Measurements from ENCODE around the gene NSUN4. TPM values are rescaled to one million over a fixed set of nuclear protein-coding genes. Genes with fewer than 3 reads are reported as not detected.
"Not testable (repeated sequence)": the region's sequence is repeated elsewhere in the genome, so short reads cannot be mapped to it uniquely, and the experiment has no call there.

The NSUN4 gene
- total RNA-seq, 2 experiments from 2014 or later, result 34.9 to 36.7 TPM

DNA sequence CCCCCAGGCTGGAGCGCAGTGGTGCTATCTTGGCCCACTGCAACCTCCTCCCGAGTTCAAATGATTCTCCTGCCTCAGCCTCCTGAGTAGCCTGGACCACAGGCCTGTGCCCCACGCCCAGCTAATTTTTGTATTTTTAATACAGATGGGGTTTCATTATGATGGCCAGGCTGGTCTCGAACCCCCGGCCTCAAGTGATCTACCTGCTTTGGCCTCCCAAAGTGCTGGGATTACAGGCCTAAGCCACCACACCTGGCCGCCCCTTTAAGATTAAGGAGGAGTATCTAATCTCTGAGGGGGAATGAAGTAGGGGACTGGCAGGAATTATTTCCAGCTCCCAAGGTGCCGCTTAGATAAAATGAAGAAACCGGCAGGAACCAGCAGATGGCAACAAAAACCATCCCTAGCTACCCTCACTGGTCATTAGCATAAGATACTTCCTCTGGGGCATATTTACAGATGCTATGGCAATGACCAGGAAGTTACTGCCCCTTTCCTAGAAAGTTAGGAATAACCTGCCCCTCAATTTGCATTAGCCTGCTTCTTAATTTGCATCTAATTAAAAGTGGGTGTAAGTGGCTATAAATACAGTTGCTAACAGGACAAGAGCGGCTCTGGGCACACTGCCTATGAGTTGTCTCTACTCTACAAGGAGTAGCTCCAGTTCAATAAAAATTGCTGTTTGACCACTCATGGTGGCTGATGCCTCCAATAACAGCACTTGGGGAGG lies 7.1 kb upstream of the NSUN4 start:
- Histone ChIP-seq H3K9me3 (ENCODE audit: control insufficient read depth in 1 of 2, insufficient read depth in 1 of 2, low read length in 2 of 2) (no peaks in the 10 kb centered on the region), H3K36me3 (ENCODE audit: insufficient read depth, low read length) (no peaks in the 10 kb centered on the region), H3K4me1 (ENCODE audit: insufficient read depth, low read length) (no peaks in the 10 kb centered on the region), H3K27ac (ENCODE audit: low read depth in 1 of 2, low read length in 2 of 2) (no peak overlapping the region), H3K4me3 (ENCODE audit: low read length) (no peak overlapping the region), H3K27me3 (ENCODE audit: control insufficient read depth in 1 of 2, insufficient read depth in 2 of 2, low read length in 2 of 2) (no peaks in the 10 kb centered on the region)
- Mint-ChIP-seq H3K27me3 (no peaks in the 10 kb centered on the region), H3K27ac (no peak overlapping the region), H3K4me1 (ENCODE audit: low read depth) (no peaks in the 10 kb centered on the region), H3K4me3 (no peak overlapping the region), H3K36me3 (ENCODE audit: low read depth) (no peaks in the 10 kb centered on the region), H3K9me3 (no peaks in the 10 kb centered on the region)
- TF ChIP-seq, protein P1, sequence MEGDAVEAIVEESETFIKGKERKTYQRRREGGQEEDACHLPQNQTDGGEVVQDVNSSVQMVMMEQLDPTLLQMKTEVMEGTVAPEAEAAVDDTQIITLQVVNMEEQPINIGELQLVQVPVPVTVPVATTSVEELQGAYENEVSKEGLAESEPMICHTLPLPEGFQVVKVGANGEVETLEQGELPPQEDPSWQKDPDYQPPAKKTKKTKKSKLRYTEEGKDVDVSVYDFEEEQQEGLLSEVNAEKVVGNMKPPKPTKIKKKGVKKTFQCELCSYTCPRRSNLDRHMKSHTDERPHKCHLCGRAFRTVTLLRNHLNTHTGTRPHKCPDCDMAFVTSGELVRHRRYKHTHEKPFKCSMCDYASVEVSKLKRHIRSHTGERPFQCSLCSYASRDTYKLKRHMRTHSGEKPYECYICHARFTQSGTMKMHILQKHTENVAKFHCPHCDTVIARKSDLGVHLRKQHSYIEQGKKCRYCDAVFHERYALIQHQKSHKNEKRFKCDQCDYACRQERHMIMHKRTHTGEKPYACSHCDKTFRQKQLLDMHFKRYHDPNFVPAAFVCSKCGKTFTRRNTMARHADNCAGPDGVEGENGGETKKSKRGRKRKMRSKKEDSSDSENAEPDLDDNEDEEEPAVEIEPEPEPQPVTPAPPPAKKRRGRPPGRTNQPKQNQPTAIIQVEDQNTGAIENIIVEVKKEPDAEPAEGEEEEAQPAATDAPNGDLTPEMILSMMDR (IDR thresholded peaks at IDR 0.05), result no peak
- intact Hi-C loops (cut with DNase I, micrococcal nuclease), result no loop called here
- CTCF ChIA-PET, result interaction anchor here (0.8 to 1.8 kb wide), 2 partner anchors 14 to 22 kb away, joined by 3 to 8 read pairs; no protein-coding TSS in a partner anchor
- ATAC-seq (ENCODE audit: poor library complexity), result no peak
- peak in 2 of 14 experiments; percentile 28 to 33 for DNase-seq
- POLR2A ChIA-PET, result no interaction called here

- H3K27me3 Mint-ChIP-seq, result no peaks in the 10 kb centered on the region
- H3K36me3 ChIP-seq (ENCODE audit: insufficient read depth, low read length), result no peaks in the 10 kb centered on the region
- no peaks in the 10 kb centered on the region for H3K4me1 Mint-ChIP-seq (ENCODE audit: low read depth)
- no peak for ATAC-seq (ENCODE audit: poor library complexity)
- no peak overlapping the region for H3K27ac ChIP-seq (ENCODE audit: low read depth in 1 of 2, low read length in 2 of 2)
- ChIA-PET POLR2A (no interaction called here), CTCF (interaction anchor here (0.8 to 1.8 kb wide), 2 partner anchors 14 to 23 kb away, joined by 3 to 8 read pairs; no protein-coding TSS in a partner anchor)
- H3K4me1 ChIP-seq (ENCODE audit: insufficient read depth, low read length), result no peaks in the 10 kb centered on the region
- no peak overlapping the region for H3K27ac Mint-ChIP-seq
- no peak overlapping the region for H3K4me3 Mint-ChIP-seq
- H3K9me3 ChIP-seq (ENCODE audit: control insufficient read depth in 1 of 2, insufficient read depth in 1 of 2, low read length in 2 of 2), result no peaks in the 10 kb centered on the region
- no peaks in the 10 kb centered on the region for H3K36me3 Mint-ChIP-seq (ENCODE audit: low read depth)
- intact Hi-C loops (cut with DNase I, micrococcal nuclease), result no loop called here
- DNase-seq, result no peak
- no peaks in the 10 kb centered on the region for H3K27me3 ChIP-seq (ENCODE audit: control insufficient read depth in 1 of 2, insufficient read depth in 2 of 2, low read length in 2 of 2)
- no peaks in the 10 kb centered on the region for H3K9me3 Mint-ChIP-seq
- TF ChIP-seq, protein P1 (IDR thresholded peaks at IDR 0.05), result no peak
- H3K4me3 ChIP-seq (ENCODE audit: low read length), result no peak overlapping the region
Measured at GRCh38 chr1:46334030-46334384, 6.6 kb upstream of the NSUN4 start.

- CTCF ChIA-PET, result interaction anchor here (0.6 kb wide), 1 partner anchor 609 kb away, joined by 3 read pairs; no protein-coding TSS in a partner anchor
- H3K9me3 ChIP-seq (ENCODE audit: control insufficient read depth in 1 of 2, insufficient read depth in 1 of 2, low read length in 2 of 2), result peaks cover 0 to 6% of the 10 kb centered on the region in 2 experiments
- DNase-seq (no peak), ATAC-seq (ENCODE audit: poor library complexity) (no peak)
- H3K27ac Mint-ChIP-seq, result no peak overlapping the region
- no peaks in the 10 kb centered on the region for H3K27me3 Mint-ChIP-seq
- no peaks in the 10 kb centered on the region for H3K36me3 Mint-ChIP-seq (ENCODE audit: low read depth)
- H3K4me3 ChIP-seq (ENCODE audit: low read length), result no peak overlapping the region
- intact Hi-C loops (cut with DNase I, micrococcal nuclease), result no loop called here
- no peak overlapping the region for H3K27ac ChIP-seq (ENCODE audit: low read depth in 1 of 2, low read length in 2 of 2)
- peaks cover 5% of the 10 kb centered on the region for H3K4me1 Mint-ChIP-seq (ENCODE audit: low read depth)
- POLR2A ChIA-PET, result no interaction called here
- H3K4me3 Mint-ChIP-seq, result no peak overlapping the region
- TF ChIP-seq, protein P1 (IDR thresholded peaks at IDR 0.05), result no peak
- H3K36me3 ChIP-seq (ENCODE audit: insufficient read depth, low read length), result no peaks in the 10 kb centered on the region
- no peaks in the 10 kb centered on the region for H3K27me3 ChIP-seq (ENCODE audit: control insufficient read depth in 1 of 2, insufficient read depth in 2 of 2, low read length in 2 of 2)
- peaks cover 9% of the 10 kb centered on the region for H3K4me1 ChIP-seq (ENCODE audit: insufficient read depth, low read length)
- H3K9me3 Mint-ChIP-seq, result no peaks in the 10 kb centered on the region
Measured at GRCh38 chr1:46335081-46335480, 5.5 kb upstream of the NSUN4 start.

- H3K4me3 ChIP-seq (ENCODE audit: low read length); DNase-seq; H3K9me3 ChIP-seq (ENCODE audit: control insufficient read depth in 1 of 2, insufficient read depth in 1 of 2, low read length in 2 of 2); H3K27me3 ChIP-seq (ENCODE audit: control insufficient read depth in 1 of 2, insufficient read depth in 2 of 2, low read length in 2 of 2); H3K27ac ChIP-seq (ENCODE audit: low read depth in 1 of 2, low read length in 2 of 2); POLR2A ChIA-PET; H3K36me3 ChIP-seq (ENCODE audit: insufficient read depth, low read length); ATAC-seq (ENCODE audit: poor library complexity); H3K4me3 Mint-ChIP-seq; intact Hi-C loops (cut with DNase I, micrococcal nuclease); H3K27ac Mint-ChIP-seq; H3K9me3 Mint-ChIP-seq; H3K27me3 Mint-ChIP-seq: not testable (repeated sequence)
- peaks cover 26% of the 10 kb centered on the region for H3K4me1 ChIP-seq (ENCODE audit: insufficient read depth, low read length)
- Mint-ChIP-seq H3K4me1 (ENCODE audit: low read depth) (peaks cover 28% of the 10 kb centered on the region), H3K36me3 (ENCODE audit: low read depth) (peaks cover 15% of the 10 kb centered on the region)
- CTCF ChIA-PET, result interaction anchor here (2.1 kb wide), 1 partner anchor 11 kb away, joined by 5 read pairs; no protein-coding TSS in a partner anchor
Measured at GRCh38 chr1:46337409-46337808, 3.2 kb upstream of the NSUN4 start.
